Stimulated activated naive CD4-positive, alpha-beta T cell (primary cell): ENCODE measurements around the gene CCT2.

Experiments
- DNase-seq, 6 experiments: peaks; one replicate each; lab custom pipeline; 2025; lab: John Stamatoyannopoulos, UW

Gene CCT2

DNA sequence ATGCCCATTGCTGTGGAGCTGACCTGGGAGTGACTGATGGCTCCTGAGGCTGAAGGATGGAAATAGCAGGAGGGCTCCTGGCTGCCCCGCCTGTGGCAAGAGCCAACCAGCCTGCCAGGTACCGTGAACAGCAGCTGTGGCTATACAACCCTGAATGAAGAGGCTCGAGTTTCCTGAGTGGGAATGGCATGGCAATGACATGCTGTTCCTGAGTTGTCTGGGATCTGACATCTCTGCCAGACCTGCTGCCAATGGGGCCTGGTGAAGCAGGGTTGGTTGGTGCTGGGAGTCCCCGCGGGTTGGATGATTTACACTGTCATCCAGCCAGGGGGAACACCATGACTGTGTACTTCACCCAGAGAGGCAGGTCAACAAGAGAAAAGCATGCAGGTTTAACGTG lies 57.3 kb downstream of the CCT2 start:
- DNase-seq: no peak

DNA sequence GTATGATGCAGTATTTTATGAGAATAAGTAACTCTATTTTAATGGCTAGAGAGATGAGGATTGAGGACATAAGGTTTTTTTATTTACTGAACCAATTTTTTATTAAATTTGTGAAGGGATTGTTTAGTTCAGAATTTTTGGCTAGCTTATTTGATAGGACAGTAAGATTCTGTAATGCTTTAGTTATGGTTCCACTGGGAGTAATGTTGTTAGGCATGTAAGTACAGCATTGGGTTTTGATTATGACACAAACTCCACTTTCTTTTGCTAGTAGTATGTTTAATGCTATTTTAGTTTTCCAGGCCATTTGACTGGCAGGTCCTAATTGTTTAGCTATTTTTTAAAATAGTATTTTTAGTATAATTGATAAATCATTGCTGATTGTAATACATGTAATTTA lies 59.3 kb downstream of the CCT2 start:
- DNase-seq: no peak

DNA sequence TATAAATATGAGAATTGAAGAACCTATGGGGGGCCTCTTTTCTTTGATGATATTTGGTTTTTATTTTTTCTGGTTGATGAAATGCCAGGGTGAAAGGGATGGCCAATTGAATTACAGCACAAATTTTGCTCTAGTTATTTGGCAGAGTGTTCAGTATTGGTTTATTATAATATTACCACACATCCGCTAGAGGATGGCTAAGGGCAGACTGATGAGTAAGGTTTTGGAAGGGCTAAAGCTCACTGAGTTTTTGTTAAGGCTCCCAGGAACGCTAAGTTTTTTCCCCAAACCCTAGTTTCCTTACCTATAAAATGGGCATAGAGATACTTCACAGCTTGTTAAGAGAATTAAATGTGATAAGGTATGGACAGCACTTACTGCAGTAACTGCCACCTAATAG lies 59.8 kb downstream of the CCT2 start:
- no peak for DNase-seq

DNA sequence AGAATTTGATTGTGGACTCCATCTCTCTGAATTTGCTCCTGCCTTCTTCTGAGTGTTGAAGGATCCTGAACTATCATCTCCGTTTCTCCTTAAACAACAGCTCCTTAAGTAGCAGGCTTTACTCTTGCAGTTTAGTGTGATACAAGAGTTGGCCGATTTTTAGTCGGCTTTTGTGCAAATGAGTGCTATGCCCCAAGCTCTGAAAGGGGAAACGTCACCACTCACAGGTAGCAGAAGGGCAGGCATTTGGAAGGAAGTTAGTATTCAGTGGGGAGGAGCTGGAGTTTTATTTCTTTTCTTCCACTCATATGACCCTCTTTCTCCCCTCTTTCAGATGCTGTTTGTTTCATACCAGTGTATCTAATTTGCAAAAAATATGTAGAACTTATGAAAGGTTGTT lies 61.9 kb downstream of the CCT2 start:
- DNase-seq: no peak

DNA sequence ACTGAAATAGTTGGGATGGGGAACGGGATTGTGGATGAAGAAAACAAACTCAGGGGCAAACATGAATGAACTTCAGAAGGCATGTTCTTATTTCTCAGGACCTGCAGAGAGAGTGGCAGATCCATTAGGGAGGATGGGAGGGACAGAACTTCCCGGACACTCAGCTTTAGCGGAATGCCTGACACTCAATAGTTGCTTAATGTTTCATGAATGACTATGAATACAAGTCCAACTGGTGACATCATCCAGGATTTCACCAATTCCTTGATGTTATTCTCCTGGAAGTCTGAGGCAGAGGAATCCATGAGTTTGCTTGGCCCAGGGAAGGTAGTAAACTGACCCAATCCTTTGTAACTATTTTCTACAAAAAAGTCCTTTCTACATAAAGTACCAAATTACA lies 63.2 kb downstream of the CCT2 start:
- DNase-seq: no peak

DNA sequence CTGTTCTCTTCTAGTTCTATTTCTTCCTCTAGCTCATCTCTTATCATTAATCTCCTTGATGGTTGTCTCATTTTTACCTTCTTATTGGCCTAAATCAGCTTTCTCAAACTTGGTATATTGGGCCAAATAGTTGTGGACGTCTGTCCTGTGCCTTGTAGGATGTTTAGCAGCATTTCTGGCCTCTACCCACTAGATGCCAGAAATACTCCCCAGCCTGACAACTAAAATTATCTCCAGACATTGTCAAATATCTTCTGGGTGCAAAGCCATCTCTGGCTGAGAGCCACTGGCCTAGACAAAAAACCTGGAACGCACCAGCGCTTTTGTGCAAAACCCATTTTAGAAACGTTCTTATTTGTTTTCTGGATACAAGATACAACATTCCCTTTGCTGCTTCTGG lies 64.3 kb downstream of the CCT2 start:
- no peak for DNase-seq
